GM12872 (cell line): Measurements from ENCODE around the gene SMIM38.

Experiments
- TF ChIP-seq, protein P1 (sequence below): IDR thresholded peaks from 3 replicates; pipeline ENCODE4 v1.5.1; 2011; ENCODE audit warnings: low read depth, mild to moderate bottlenecking, low read length, moderate library complexity; ENCODE audit not compliant: insufficient read depth

The SMIM38 gene

DNA sequence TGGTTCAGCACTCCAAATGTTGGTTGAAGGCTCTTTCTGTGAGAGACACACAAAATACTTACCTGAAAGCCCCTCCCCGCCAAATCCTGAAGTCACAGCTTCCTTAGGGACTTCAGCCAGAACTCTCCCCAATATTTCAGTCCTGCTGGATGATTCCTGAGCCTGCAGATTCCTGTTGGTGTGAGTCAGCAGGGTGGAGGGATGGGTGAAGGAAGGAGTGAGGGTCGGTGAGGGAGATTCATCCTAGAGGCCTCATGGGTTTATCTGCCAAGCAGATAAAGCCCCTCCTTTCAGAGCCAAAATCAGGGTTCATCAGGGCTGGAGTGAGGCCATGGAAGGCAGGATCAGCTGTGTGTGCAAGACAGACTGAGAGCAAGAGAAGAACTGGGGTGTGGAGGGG lies 37.9 kb downstream of the SMIM38 start:
- TF ChIP-seq, protein P1, sequence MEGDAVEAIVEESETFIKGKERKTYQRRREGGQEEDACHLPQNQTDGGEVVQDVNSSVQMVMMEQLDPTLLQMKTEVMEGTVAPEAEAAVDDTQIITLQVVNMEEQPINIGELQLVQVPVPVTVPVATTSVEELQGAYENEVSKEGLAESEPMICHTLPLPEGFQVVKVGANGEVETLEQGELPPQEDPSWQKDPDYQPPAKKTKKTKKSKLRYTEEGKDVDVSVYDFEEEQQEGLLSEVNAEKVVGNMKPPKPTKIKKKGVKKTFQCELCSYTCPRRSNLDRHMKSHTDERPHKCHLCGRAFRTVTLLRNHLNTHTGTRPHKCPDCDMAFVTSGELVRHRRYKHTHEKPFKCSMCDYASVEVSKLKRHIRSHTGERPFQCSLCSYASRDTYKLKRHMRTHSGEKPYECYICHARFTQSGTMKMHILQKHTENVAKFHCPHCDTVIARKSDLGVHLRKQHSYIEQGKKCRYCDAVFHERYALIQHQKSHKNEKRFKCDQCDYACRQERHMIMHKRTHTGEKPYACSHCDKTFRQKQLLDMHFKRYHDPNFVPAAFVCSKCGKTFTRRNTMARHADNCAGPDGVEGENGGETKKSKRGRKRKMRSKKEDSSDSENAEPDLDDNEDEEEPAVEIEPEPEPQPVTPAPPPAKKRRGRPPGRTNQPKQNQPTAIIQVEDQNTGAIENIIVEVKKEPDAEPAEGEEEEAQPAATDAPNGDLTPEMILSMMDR = no peak

GRCh38 chr11:69194396-69194795 lies 38.7 kb downstream of the SMIM38 start:
- TF ChIP-seq, protein P1 = no peak

GRCh38 chr11:69194956-69195355 lies 39.2 kb downstream of the SMIM38 start:
- TF ChIP-seq, protein P1 = no peak

- TF ChIP-seq, protein P1 = no peak
Observed at GRCh38 chr11:69195824-69196782, 40.4 kb downstream of the SMIM38 start.

DNA sequence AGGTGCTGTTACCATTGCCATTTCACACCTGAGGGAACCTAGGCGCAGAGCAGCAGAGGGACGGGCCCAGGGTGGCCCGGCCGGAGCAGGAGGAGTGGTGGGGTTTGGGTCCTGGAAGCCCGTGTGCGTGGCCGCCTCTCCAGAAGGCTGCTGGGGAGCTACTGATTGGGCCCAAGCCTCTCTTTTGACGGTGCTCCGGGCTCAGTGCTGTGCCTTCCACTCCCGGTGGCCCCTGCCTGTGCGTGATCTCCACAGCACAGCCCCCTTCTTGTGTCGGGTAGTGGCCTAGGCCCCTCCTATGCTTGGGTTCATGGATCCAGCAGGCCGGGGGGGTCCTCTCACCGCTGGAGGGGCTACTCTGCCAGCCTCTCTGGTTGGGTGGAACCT lies 41.0 kb downstream of the SMIM38 start:
- TF ChIP-seq, protein P1 = no peak

GRCh38 chr11:69198891-69199582 lies 43.3 kb downstream of the SMIM38 start:
- TF ChIP-seq, protein P1 = no peak

GRCh38 chr11:69199583-69200315 lies 44.0 kb downstream of the SMIM38 start:
- TF ChIP-seq, protein P1 = no peak
